Stimulated activated naive CD8-positive, alpha-beta T cell treated with anti-CD3 and anti-CD28 coated beads, Interleukin-15, Interleukin-2, amounts not matched to agents 100 U/mL and 50 U/mL, for 24 hours (primary cell): ENCODE data around the gene NEDD9.

Experiments
- ATAC-seq: fragments of 150-1000 bp; cut with Tn5 transposase; one replicate; pipeline ENCODE4 v1.10.0; 2021
- DNase-seq: peaks from one replicate; pipeline ENCODE4 v3.0.0; 2021

The NEDD9 gene

GRCh38 chr6:11260249-11261038, 28.0 kb upstream of the NEDD9 start:
- DNase-seq: no peak
- ATAC-seq: peak; percentile 45

DNA sequence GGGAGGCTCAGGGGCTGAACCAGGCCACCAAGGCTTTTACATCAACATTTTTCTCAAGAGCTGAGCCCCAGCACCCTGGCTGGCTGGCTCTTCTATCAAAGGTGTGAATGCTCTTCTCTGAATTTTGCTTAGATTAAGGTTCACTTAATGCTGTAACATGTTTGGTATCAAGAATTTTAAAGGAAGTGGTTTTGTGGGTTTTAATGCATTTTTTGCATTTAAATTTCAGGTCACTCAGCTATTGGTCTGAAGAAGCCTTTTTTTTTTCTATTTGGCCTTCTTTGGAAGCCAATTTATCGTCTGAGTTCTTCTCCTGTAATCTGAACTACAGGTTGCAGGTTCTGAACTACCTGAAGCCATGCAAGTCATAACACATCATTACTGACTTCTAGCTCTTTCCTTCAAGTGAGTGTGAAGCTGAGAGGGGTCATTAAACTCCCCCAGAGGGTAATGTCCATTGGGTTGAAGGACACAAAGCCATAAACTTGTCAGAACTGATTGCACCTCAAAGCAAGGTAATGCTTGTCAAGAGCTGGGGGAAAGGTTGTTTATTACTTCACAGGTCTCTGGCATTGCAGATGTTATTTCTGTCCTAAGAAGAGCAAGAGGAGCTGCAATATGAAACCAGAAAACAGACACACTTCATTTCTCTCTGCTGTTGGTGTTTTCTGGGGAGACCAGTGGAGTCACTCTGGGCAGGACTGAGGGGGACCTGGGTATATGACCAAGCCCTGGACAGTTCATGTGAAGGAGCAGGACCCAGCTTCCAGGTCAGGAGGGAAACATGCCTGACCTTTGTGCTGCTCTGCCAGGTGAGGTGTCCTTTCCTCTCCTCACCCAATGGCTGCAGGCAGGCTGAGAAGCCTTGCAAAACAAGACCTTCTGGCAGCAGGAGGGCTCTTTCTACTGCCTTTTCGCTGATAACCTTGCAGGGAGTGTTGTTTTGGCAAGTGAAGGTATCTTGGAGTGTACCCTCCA, 26.1 kb upstream of the NEDD9 start:
- ATAC-seq (peak; percentile 71), DNase-seq (no peak)

GRCh38 chr6:11255610-11256009, 23.1 kb upstream of the NEDD9 start:
- no peak for DNase-seq
- ATAC-seq: no peak

DNA sequence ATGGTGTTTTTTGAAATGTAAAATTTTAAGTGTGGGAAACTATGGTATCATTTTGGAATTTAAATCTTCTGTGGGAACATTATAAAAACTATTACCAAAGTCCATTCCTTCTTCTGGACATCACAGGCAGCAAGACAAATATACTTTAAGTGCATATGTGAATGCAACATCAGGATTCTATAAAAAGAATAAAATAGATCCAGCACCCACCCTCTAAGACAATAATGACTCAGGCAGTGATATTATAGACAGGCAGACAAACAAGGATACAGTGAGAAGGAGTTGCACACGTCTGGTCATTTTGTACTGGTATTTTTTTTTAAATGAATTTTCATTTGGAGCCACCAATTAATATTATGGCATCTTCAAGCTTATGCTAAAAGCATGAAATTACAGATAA, 21.1 kb upstream of the NEDD9 start:
- DNase-seq (no peak), ATAC-seq (no peak)

GRCh38 chr6:11251553-11252360, 19.3 kb upstream of the NEDD9 start:
- DNase-seq: no peak

DNA sequence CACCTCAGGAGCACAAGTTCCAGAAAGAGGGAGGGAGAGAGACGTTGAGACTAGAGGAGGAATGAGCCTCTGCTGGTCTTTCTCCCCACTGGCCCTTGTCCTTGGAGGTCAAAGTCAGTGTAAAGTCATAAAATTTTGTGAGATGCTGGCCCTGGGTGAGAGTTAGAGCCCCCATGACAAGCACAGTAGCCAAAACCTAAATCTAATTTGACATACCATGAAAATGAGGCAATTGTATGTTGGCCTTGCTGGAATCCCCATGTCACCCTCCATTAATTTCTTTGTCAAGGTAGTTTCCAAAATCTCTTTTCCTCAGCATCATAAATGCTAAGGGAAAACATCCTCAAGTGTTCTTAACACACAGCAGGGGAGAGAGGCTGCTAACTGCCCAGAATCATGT, 17.6 kb upstream of the NEDD9 start:
- no peak for ATAC-seq
- no peak for DNase-seq

More at GRCh38 chr6:11251553-11252360, 19.3 kb upstream of the NEDD9 start:
- no peak for ATAC-seq

DNA sequence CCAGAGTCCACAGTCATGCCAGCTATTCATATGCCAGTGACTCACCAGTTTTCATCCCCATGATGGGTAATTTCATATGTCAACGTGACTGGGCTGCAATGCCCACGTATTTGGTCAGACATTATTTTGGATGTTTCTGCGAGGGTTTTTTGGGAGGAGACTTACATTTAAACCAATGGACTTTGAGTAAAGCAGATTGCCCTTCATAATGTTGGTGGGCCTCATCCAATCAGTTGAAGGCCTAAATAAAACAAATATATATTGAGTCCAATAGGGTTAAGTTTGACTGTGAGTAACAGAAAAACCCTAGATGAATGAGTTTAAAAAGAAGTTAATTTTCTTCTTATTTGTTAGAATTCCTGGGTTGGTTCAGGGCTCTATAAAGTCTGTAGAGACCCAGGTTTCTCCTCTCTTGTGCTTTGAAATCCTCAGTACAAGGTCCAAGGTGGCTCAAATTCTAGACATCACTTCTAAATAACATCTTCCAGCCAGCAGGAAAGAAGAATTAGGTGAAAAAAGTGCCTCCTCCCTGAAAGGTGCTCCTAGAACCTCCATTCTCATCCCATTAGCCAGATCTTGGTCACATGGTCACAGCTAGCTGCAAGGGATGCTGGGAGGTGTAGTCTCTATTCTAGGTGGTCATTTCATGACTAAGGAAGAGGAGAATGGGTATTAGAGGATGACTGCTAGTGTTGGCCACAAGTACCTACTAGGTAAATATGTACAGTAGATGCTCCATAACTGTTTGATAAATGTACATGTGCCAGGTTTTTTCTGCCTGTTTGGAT, 16.7 kb upstream of the NEDD9 start:
- no peak for DNase-seq
- no peak for ATAC-seq

DNA sequence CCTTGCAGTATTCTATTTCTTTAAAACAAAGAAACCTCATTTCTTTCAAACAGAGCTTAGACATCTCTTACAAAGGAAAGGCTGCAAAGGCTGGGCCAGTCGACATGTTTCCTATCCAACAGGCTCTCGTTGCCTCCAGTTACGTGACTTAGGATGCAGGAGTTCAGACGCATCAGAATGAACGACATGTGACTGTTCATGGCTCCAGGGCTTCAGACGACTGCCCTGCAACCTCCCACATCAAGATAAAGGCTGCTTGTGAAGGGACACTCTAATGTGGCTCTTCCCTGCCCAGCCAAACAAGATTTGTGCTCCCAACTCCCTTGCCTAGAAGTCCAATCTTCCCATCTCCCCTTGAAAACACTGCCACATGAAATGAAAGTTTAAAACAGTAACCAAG, 14.3 kb upstream of the NEDD9 start:
- no peak for DNase-seq
- ATAC-seq: no peak

DNA sequence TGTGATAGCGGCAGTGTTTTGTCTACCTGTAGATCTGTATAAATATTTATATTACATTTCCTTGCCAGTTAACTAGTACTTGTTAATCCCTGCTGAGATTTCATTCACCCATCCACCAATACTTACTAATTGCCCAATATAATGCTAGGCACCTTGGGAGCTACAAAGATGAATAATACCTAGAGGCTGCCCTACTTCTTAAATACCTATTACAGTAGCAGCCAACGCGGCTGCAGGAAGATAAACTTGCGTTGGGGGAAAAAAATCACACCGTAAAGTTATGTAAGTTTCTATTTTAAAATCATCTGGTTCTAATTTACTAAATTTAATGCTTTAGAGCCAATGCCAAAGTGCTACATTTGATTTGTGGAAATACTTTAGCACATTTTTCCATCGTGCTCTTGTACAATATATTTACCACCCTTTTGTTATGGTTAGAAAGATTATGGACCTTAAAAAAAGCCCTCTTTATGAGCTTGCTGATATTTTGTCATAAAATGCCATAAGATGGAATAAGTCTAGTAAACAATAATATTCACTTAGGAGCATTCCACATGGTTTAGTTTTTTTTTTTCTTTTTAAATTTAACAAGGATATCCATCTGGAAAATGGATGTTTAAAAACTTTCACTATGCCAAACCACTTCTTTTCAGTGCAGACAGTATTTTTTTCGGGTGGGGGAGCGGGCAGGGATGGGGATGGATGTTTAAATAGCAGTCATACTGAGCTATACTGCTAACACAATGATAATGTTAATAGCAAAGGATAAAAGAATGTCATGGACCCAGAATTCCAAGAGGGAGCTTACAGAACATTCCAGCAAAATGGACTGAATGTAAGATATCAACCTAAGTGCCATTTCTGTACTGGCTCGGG, 13.2 kb upstream of the NEDD9 start:
- no peak for ATAC-seq
- DNase-seq: no peak

GRCh38 chr6:11244387-11245126, 12.1 kb upstream of the NEDD9 start:
- DNase-seq (no peak), ATAC-seq (peak; percentile 43)

GRCh38 chr6:11243861-11244260, 11.4 kb upstream of the NEDD9 start:
- DNase-seq (no peak), ATAC-seq (no peak)

- ATAC-seq (no peak), DNase-seq (no peak)
Observed at GRCh38 chr6:11242711-11243110, 10.2 kb upstream of the NEDD9 start.

DNA sequence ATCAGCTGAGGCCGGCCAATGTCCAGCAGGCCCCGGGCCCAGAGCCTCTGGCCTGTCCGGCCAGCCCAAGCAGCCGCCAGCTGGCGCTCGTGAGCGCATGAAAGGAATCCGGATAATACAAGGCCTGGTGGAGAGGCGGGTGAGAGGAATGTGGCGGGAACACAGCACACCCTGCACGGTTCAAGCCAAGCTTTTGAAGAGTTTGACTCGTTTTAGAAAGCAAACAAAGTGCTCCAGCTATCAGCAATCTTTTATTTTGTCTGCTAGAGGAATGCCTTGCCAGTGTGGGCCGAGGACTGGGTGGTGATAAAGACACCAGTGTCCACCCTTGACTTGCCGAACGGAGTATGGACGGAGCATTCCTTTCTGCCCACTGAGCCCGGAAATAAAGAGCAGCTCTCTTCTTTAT, 9.3 kb upstream of the NEDD9 start:
- DNase-seq (no peak), ATAC-seq (no peak)

DNA sequence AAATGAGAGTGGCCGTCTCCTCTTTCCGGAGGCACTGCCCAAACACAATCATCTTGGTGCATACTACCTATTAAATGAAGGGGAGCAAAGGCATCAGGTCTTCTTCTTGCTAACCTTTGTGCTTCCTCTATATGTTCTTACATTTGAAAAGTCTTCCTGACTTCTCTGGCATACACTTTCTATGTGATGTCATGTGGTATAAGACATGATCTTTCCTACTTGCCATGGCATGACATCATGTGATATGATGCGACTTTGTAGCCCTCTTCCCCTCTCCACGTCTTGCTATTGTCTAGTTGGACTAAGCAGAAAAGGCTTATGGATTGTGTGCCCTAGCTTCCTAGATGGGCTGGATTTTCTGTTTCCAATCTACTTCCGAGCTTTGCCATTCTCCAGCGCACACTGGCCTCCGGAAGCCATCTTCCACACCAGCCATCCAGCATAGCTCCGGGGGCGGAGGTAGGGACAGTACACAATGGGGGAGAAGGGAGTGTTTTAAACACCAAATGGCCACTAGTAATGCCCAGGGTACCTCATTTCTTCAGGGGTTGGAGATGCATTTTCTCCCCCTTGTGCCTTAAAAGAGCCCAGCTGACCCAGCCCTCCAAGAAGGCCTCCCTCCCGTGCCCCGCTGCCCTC, 8.8 kb upstream of the NEDD9 start:
- ATAC-seq (no peak), DNase-seq (no peak)

DNA sequence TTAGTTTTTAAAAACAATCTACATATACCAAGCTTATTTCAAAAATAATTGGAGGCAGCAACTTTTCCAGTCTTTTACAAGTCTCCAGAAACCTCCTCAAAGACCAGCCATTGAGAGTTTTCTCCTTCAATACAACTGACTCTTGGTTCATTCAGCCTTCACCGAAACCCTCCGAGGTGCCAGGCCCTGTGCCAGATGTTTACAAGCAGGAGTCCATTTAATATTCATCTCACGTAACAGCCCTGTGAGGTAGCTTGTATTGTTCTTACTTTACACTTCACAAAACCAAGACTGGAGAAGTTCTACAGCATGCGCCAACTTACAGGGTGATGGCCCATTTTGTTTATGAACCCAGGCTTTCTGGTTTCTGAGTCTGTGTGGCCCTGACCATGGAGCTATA, 5.5 kb upstream of the NEDD9 start:
- DNase-seq: no peak
- no peak for ATAC-seq

DNA sequence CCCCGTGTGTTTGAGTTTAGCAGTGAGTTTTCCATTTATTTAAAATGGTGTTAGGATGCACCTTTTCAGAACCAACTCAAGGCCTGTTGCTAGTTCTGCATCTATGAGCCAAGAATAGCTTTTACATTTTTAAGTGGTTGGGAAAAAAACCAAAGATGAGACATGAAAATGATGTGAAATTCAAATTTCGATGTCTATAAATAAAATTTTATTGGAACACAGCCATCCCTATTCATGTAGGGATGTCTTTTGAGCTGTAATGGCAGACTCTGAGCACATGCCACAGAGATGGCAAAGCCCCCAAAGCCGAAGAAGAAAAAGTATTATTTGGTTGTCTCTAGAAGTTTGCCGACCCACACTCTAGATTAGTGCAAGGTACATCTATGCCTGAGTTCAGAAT, 5.0 kb upstream of the NEDD9 start:
- DNase-seq: no peak
- no peak for ATAC-seq

DNA sequence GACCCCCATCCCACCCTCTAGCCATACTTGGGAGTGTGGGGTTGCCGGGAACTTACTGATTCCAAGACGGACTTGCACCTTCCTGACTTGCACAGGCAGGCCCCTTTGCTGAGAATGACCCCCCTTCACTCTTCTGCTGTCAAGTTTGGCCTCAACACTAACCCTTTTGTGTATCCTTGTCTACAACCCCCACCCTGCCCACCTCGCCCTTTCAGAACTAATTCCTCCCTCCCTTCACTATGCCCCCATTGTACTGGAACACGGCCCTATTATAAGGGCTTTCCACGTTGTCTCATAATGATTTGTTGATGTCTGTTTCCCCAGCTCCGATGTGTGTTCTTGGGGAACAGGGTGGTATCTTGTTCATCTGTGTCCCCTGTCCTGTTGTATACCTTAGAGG, 4.4 kb upstream of the NEDD9 start:
- no peak for DNase-seq
- no peak for ATAC-seq

- ATAC-seq (peak; percentile 62), DNase-seq (peak; percentile 30)
Observed at GRCh38 chr6:11236076-11236750, 3.7 kb upstream of the NEDD9 start.

GRCh38 chr6:11235062-11235461, 2.6 kb upstream of the NEDD9 start:
- DNase-seq (no peak), ATAC-seq (no peak)
